GM12872 (cell line): ENCODE measurements around the gene SCP2.

ENCODE experiments used
- CTCF ChIP-seq: IDR thresholded peaks from 3 replicates; pipeline ENCODE4 v1.5.1; 2011; ENCODE audit warnings: low read depth, mild to moderate bottlenecking, low read length, moderate library complexity; ENCODE audit not compliant: insufficient read depth

The SCP2 gene

GRCh38 chr1:53093451-53093754 is 166.3 kb downstream of the SCP2 start:
- no peak for TF ChIP-seq CTCF

- no peak for TF ChIP-seq CTCF
Measured at GRCh38 chr1:53093778-53094532, 166.9 kb downstream of the SCP2 start.

- no peak for TF ChIP-seq CTCF
Measured at GRCh38 chr1:53094533-53094919, 167.4 kb downstream of the SCP2 start.
